ENCODE results near the gene GLI1.

- no peak for TF ChIP-seq EZH2phosphoT487 (conservative IDR thresholded peaks at IDR 0.05; ENCODE audit: low read length)
- TF ChIP-seq CTCF (IDR thresholded peaks at IDR 0.05; ENCODE audit: insufficient read depth, low read length, poor library complexity, severe bottlenecking) = no peak
Observed at GRCh38 chr12:57460468-57460784, 841 bp downstream of the GLI1 start.
